Fibroblast of villous mesenchyme (primary cell): ENCODE results near the gene TCF7L2. TPM values are rescaled to one million over a fixed set of nuclear protein-coding genes. Genes with fewer than 3 reads are reported as not detected.

ENCODE experiments used
- DNase-seq: peaks from one replicate; pipeline ENCODE4 v3.0.0-alpha.2; 2010; ENCODE audit warnings: low read depth
- H3K4me3 ChIP-seq: 2 replicates; pipeline ENCODE4 v1.5.1; 2011; ENCODE audit warnings: low read depth, mild to moderate bottlenecking, low read length
- CTCF ChIP-seq: IDR thresholded peaks from 2 replicates; pipeline ENCODE4 v1.5.1; 2012; ENCODE audit warnings: low read depth, mild to moderate bottlenecking, low read length; ENCODE audit not compliant: insufficient read depth
- total RNA-seq: library from RNA; depleted of rRNA; stranded (reverse); fragments of >200 nt; gene quantifications from 2 replicates; pipeline ENCODE4 v1.2.3, GENCODE V29; 2012

TCF7L2 gene
- total RNA-seq, 1 donor: 12.5 TPM

- DNase-seq: no peak
- no peak for TF ChIP-seq CTCF
- H3K4me3 ChIP-seq: no peak overlapping the region
Observed at GRCh38 chr10:113019692-113020474, 69.8 kb downstream of the TCF7L2 start.

- no peak for TF ChIP-seq CTCF
Observed at GRCh38 chr10:113020475-113020753, 70.4 kb downstream of the TCF7L2 start.

GRCh38 chr10:113020838-113021237 lies 70.8 kb downstream of the TCF7L2 start:
- no peak for TF ChIP-seq CTCF
- DNase-seq: no peak

More at GRCh38 chr10:113020475-113020753, 70.4 kb downstream of the TCF7L2 start:
- H3K4me3 ChIP-seq: no peak overlapping the region
- no peak for DNase-seq

GRCh38 chr10:113021268-113022040 lies 71.4 kb downstream of the TCF7L2 start:
- no peak for TF ChIP-seq CTCF
- DNase-seq: no peak

More at GRCh38 chr10:113020838-113021237, 70.8 kb downstream of the TCF7L2 start:
- no peak overlapping the region for H3K4me3 ChIP-seq

GRCh38 chr10:113022265-113022664 lies 72.2 kb downstream of the TCF7L2 start:
- no peak overlapping the region for H3K4me3 ChIP-seq
- DNase-seq: peak; percentile 43
- TF ChIP-seq CTCF: no peak

More at GRCh38 chr10:113021268-113022040, 71.4 kb downstream of the TCF7L2 start:
- H3K4me3 ChIP-seq: no peak overlapping the region

- no peak for TF ChIP-seq CTCF
- DNase-seq: no peak
- H3K4me3 ChIP-seq: no peak overlapping the region
Observed at GRCh38 chr10:113023017-113023416, 73.0 kb downstream of the TCF7L2 start.
